HG03520 (cell line): Measurements from ENCODE around the gene BTNL2.
A peak's percentile ranks its signal among the peaks of the same experiment; 100 is the strongest.

Experiments used
- ATAC-seq: cut with Tn5 transposase; IDR thresholded peaks from one replicate; pipeline ENCODE4 v1.9.1; 2021; ENCODE audit warnings: mild to moderate bottlenecking, moderate library complexity; ENCODE audit not compliant: unreplicated experiment

Gene BTNL2

DNA sequence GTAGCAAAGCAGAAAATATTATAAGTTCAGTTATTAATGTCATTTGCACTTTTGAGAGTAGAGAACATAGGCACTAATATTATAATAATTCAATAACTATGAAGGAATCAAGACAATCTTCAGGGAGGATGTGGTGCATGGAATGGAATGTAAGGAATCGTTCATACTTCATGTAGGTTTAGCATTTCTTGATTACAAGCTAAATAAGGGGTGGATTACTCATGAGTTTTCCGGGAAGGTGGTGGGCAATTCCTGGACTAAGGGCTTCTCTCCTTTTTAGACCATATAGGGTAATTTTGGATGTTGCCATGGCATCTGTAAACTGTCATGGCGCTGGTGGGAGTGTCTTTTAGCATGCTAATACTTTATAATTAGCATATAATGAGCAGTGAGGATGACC is 9.1 kb upstream of the BTNL2 start:
- no peak for ATAC-seq

DNA sequence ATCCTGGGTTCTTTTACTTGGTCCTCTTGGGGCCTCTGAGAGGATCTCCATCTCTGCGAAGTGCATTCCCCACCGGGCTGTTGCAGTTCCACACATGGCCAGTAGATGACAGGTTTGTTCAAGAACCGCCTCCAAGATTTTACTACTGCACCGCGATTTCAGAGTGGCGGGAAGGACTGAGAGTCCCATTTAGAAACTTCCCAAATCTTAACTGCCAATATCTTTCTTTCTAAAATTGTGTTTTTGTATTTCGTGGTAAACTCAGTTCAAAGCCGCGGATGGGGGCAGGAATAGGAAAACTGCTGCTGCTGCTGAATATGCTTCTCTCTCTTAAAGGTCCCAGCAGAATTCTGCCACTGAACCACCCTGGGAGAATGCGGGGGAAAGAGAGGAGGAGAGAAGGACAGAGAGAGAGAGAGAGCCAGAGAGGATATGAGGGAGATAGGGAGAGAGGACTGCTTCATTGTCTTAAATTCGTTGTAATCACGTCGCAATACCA is 8.6 kb upstream of the BTNL2 start:
- ATAC-seq = no peak

GRCh38 chr6:32413427-32414047 is 6.6 kb upstream of the BTNL2 start:
- ATAC-seq = no peak

- ATAC-seq = no peak
Observed at GRCh38 chr6:32411566-32412327, 4.8 kb upstream of the BTNL2 start.

GRCh38 chr6:32410906-32411305 is 3.9 kb upstream of the BTNL2 start:
- ATAC-seq = no peak

DNA sequence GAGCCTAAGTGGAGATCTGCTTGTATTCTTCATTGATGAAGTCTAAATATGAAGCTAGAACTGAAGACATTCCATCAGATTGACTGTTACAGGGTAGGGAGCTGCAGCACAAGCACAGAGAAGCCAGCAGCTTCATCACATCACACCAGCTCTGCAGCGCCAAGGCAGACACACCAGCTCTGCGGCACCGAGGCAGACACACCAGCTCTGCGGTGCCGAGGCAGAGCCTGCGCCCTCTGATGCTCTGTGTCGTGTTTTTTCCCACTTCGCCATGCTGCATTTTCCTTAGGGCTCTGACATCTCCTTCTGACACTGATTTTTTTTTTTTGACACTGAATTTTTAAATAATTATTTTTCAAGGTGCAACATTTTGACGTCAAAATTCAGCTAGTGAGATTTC is 784 bp downstream of the BTNL2 start:
- no peak for ATAC-seq

DNA sequence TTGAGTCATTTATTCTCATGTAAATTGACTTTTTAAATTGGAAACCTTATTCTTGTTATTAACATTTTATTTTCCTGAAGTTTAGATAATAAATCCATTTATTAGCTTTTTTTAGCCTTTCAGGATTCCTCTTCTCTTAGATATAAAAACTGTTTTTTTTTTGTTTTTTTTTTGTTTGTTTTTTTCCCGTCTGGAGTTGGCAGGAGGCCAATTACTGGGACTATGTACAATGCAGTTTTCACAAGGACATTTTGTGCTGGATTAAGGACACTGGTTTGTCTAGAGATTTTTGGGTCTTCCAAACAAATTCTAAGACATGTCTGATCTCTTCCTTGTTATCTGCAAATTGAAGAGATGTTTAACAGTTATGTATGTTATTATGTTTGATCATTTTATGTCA is 1.3 kb downstream of the BTNL2 start:
- ATAC-seq = no peak

DNA sequence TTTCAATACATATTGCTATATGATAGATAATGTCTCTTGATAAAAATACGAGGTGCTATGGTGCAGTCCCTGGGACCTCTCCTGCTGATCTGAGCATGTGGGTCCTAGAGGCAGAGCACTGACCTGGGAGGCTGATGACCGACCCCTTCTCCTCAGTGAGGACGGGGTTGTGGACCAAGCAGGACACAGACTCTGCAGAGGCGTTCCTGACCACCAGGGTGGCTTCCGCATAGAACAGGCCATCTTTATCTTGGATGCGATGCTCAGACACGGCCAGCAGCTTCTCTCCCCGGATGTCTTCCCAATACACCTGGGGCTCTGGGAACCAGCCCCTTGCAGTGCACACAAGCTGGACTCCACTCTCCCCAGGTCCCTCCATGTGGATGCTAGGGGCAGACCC is 4.2 kb downstream of the BTNL2 start:
- ATAC-seq = no peak

GRCh38 chr6:32401284-32401963 is 5.6 kb downstream of the BTNL2 start:
- ATAC-seq = no peak

DNA sequence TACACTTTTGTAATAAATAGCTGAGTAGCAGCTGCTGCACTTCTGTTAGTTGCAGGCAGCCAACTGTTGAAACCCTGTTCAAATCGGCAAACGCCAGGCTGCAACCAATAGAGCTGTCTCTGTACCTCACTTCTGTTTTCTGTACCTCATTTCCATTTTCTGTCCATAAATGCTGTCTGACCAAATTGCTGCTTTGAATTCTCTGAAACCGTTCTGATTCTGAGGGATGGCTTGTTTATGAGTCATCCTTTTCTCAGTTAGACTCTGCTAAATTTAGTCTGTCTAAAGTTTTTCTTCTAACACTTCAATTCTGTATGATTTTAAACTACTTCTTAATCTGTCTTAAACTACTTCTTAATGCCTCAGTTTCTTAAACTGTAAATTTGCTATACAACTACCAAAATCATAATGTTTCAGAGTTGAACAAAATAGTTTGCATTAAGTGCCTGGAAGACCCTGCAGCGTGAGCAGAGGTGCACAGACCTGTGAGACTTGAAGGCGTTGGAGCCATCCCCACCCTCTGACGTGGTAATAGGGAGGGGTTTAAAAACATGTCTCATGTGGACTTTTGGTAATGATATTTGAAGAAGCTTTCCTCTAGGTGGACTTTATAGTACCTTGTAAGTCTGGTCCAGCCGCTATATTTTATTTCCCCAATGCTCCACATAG is 9.6 kb downstream of the BTNL2 start:
- ATAC-seq = peak; percentile 73

- ATAC-seq = no peak
Observed at GRCh38 chr6:32396028-32396427, 11.0 kb downstream of the BTNL2 start.

DNA sequence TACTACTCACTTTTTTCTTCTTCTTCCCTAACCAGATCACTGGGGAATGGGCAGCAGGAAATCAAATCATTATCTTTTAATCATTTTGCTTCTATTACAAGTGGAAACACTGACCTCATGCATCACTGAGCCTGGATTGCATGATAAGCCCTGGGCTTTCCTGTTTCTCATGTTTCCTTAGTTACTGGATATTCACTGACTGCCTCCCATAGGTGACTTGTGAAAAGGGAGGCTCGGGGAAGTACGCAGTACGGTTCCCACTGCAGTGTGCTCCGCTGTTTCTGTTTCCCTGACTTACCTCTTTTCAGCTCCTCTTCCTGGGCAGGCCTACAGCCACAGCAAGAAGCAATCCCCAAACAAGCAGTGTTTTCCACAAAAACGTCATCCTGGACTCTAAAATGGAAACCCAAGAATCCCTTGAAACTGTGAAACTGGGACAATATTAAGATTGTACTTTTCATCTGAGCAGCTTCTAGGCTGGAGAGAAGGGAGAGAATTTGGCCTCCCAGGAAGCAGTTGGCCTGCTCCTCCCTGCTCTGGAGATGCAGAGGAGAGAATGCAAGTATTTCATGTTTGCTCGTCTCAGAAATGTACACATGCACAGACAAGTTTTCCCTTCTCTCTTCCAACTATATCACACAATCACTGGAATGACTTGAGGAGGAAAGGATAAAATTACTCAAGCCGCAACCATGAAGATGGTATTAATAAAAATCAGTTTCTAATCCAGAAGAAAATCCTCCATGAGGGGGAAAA is 13.1 kb downstream of the BTNL2 start:
- ATAC-seq = no peak

GRCh38 chr6:32391505-32391904 is 15.5 kb downstream of the BTNL2 start:
- ATAC-seq = no peak

DNA sequence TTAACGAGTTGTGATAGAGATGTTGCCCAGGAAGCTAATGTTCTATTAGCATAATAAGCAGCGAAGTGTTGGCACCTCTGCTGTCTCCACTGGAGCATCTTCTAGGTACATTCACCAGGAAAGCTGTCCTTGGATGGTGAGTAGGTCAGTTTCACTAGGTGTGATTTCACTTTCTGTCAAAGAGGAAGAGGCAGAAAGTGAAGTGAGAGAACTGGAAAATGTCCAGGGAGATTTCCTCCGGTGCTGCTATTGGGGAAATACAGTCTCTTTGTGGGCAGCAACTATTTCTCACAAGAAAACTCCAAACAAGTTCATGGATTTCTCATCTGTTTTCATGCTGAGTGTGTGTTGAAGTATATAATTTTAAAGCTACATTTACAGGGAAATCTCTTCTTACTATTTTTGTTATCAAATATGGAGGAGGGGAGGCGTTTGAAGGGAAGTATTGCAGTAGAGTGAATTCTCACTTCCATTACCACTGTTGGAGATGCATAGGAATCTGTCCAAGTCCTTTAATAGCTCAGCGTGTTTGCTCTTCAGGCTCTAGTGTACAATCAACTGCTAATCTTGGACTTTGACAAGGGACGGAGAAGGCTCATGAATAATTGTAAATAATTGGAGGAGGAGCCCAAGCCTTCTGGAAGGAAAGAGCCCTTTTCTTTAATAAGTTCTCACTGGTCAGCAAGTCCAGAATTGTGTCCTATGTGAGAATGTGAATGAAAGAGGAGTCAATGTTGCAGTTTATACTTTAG is 19.2 kb downstream of the BTNL2 start:
- ATAC-seq = no peak

DNA sequence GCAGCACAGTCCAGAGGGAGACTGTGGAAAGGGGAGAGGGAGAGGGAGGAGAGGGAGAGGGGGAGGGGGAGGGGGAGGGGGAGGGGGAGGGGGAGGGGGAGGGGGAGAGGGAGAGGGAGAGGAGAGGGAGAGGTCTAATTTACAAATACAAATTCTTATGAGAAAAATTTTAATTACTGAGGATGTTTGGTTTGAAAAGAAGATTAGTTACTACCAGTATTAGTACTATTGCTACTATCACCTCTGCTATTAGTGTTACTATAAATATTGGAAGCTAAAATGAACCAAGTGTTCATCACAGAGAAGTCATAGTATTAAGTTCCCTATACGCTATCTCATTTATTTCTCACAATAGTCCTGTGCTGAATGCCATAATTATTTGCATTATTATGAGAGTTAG is 20.9 kb downstream of the BTNL2 start:
- no peak for ATAC-seq

- no peak for ATAC-seq
Observed at GRCh38 chr6:32382757-32383420, 24.1 kb downstream of the BTNL2 start.

- no peak for ATAC-seq
Observed at GRCh38 chr6:32379545-32379944, 27.4 kb downstream of the BTNL2 start.

- ATAC-seq = no peak
Observed at GRCh38 chr6:32375739-32376529, 31.0 kb downstream of the BTNL2 start.

DNA sequence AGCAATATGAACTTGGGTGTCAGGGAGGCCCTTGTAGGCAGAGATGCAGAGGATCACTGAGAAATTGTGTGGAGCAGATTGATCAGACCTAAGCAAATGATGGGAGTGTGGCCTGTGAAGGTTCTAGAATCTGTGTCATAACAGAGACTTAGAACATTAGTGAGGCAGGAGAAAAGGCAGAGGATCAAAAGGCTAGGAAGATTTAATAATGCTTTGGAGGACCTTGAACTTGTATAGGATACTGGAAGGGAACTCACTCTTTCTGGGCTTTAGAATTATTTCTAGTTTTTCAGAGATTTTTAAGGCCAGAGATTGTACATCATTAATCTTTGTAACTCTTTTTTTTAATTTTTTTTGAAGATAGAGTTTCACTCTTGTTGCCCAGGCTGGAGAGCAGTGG is 35.2 kb downstream of the BTNL2 start, which contains the start of gene TSBP1:
Gene TSBP1, minus strand, starts transcription at position 101 of the 400 bp plus-strand sequence. CDS start 197 bp downstream, outside the sequence.
- ATAC-seq = no peak
